ENCODE data around the gene SLBP.

DNA sequence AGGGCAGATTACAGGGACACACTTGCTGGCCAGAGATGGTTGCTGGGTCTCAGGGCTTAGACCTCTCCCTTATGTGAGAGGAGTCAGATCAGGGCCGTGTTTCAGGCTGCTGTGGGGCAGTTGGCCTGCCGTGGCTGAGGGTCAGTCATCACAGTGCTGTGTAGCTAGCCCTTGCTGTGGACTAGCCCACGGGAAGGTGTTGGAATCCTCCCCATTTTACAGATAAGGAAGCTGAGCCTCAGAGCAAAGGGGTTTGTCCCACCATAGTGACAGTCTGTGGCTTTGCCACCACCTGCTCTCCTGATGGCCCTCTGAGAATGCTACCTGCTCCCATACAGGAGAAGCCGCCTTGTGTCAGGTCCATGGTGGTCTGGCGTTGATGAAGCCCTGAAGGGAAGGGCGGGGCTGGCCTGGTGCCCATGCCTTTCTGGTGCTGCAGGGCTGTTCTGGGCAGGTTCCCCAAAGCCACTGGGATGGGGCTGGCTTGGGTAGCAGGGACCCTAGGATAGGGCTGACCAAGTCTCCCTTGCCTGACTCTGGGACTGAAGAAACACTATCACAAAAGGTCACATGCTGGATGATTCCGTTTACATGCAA, 25.6 kb downstream of the SLBP start:
- TF ChIP-seq RUNX3 (IDR thresholded peaks at IDR 0.05; ENCODE audit: low read length) (no peak), SIN3A (IDR thresholded peaks at IDR 0.05; ENCODE audit: low read depth, low read length) (no peak), EP300 (IDR thresholded peaks at IDR 0.05; ENCODE audit: borderline replicate concordance in 1 of 2, control insufficient read depth in 1 of 2, low read depth in 2 of 2, low read length in 2 of 2) (no peak), POLR2AphosphoS5 (IDR thresholded peaks at IDR 0.05; ENCODE audit: low read length) (no peak)
- TF ChIP-seq, protein P1, sequence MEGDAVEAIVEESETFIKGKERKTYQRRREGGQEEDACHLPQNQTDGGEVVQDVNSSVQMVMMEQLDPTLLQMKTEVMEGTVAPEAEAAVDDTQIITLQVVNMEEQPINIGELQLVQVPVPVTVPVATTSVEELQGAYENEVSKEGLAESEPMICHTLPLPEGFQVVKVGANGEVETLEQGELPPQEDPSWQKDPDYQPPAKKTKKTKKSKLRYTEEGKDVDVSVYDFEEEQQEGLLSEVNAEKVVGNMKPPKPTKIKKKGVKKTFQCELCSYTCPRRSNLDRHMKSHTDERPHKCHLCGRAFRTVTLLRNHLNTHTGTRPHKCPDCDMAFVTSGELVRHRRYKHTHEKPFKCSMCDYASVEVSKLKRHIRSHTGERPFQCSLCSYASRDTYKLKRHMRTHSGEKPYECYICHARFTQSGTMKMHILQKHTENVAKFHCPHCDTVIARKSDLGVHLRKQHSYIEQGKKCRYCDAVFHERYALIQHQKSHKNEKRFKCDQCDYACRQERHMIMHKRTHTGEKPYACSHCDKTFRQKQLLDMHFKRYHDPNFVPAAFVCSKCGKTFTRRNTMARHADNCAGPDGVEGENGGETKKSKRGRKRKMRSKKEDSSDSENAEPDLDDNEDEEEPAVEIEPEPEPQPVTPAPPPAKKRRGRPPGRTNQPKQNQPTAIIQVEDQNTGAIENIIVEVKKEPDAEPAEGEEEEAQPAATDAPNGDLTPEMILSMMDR (IDR thresholded peaks at IDR 0.05 in 2 of 3, conservative IDR thresholded peaks at IDR 0.05 in 1 of 3; ENCODE audit: control insufficient read depth in 2 of 3, extremely low read depth in 1 of 3, insufficient read depth in 1 of 3, low read depth in 3 of 3, low read length in 3 of 3), result no peak
- TF ChIP-seq, protein P2, sequence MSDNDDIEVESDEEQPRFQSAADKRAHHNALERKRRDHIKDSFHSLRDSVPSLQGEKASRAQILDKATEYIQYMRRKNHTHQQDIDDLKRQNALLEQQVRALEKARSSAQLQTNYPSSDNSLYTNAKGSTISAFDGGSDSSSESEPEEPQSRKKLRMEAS (IDR thresholded peaks at IDR 0.05; ENCODE audit: low read depth, low read length), result no peak
- TF ChIP-seq, protein P3, sequence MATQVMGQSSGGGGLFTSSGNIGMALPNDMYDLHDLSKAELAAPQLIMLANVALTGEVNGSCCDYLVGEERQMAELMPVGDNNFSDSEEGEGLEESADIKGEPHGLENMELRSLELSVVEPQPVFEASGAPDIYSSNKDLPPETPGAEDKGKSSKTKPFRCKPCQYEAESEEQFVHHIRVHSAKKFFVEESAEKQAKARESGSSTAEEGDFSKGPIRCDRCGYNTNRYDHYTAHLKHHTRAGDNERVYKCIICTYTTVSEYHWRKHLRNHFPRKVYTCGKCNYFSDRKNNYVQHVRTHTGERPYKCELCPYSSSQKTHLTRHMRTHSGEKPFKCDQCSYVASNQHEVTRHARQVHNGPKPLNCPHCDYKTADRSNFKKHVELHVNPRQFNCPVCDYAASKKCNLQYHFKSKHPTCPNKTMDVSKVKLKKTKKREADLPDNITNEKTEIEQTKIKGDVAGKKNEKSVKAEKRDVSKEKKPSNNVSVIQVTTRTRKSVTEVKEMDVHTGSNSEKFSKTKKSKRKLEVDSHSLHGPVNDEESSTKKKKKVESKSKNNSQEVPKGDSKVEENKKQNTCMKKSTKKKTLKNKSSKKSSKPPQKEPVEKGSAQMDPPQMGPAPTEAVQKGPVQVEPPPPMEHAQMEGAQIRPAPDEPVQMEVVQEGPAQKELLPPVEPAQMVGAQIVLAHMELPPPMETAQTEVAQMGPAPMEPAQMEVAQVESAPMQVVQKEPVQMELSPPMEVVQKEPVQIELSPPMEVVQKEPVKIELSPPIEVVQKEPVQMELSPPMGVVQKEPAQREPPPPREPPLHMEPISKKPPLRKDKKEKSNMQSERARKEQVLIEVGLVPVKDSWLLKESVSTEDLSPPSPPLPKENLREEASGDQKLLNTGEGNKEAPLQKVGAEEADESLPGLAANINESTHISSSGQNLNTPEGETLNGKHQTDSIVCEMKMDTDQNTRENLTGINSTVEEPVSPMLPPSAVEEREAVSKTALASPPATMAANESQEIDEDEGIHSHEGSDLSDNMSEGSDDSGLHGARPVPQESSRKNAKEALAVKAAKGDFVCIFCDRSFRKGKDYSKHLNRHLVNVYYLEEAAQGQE (IDR thresholded peaks at IDR 0.05; ENCODE audit: low read depth, low read length), result no peak
- TF ChIP-seq, protein P4, sequence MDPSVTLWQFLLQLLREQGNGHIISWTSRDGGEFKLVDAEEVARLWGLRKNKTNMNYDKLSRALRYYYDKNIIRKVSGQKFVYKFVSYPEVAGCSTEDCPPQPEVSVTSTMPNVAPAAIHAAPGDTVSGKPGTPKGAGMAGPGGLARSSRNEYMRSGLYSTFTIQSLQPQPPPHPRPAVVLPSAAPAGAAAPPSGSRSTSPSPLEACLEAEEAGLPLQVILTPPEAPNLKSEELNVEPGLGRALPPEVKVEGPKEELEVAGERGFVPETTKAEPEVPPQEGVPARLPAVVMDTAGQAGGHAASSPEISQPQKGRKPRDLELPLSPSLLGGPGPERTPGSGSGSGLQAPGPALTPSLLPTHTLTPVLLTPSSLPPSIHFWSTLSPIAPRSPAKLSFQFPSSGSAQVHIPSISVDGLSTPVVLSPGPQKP (IDR thresholded peaks at IDR 0.05; ENCODE audit: low read depth, low read length), result no peak

All from GM12878 (cell line).